Measurements from ENCODE around the gene ASIC4. TPM values are rescaled to one million over a fixed set of nuclear protein-coding genes. Genes with fewer than 3 reads are reported as not detected.

The ASIC4 gene
- total and polyA plus RNA-seq, 2 of the 13 experiments (the other 11 are each of a cell fraction or from before 2014, with no cell fraction given), result 0.03 TPM; not detected in 1

DNA sequence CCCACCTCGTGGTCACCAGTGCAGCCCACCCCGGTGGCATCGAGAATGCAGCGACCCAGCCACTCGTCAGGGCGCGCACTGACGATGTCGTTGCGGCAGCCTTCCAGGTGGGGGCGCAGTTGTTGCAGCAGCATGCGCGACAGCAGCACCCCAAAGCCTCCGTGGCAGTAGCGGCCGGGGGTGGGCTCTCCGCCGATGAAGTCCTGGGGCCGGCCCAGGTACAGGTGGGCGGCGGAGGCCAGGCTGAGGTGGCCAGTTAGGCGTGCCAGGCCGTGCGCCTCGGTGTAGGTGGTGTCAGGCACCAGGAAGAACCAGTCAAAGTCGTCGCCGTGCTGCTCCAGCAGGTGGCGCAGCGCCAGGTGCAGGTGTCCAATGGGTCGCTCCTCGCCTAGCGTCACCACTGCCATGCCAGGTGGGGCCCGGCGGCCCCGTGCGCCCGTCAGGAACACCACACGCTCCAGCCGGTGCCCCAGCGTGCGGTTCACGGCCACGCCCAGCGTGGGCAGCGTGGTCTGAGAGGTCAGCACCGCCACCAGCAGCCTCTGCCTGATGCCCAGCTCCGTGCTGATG, 27.4 kb downstream of the ASIC4 start (continued):
- TF ChIP-seq THAP8 (CRISPR knock-in tag; IDR thresholded peaks at IDR 0.05; ENCODE audit: borderline replicate concordance), result no peak
- TF ChIP-seq GTF2F1 (IDR thresholded peaks at IDR 0.05; ENCODE audit: low read length), result no peak
- no peak for TF ChIP-seq FOXP1 (IDR thresholded peaks at IDR 0.05)
- TF ChIP-seq FOXP1 (CRISPR knock-in tag; IDR thresholded peaks at IDR 0.05), result no peak
- peak; percentile 96 for TF ChIP-seq ZNF230 (CRISPR knock-in tag; IDR thresholded peaks at IDR 0.05)
- TF ChIP-seq ZNF275 (CRISPR knock-in tag; IDR thresholded peaks at IDR 0.05; ENCODE audit: borderline replicate concordance), result peak; percentile 74; the same call in 1 of the 2 replicates
- no peak for TF ChIP-seq JDP2 (CRISPR knock-in tag; IDR thresholded peaks at IDR 0.05; ENCODE audit: borderline replicate concordance)
- no peak for TF ChIP-seq SIN3B (IDR thresholded peaks at IDR 0.05; ENCODE audit: low read length)
- no peak for TF ChIP-seq ZNF549 (CRISPR knock-in tag; IDR thresholded peaks at IDR 0.05)
- peak; percentile 50; the same call in 1 of the 2 replicates for TF ChIP-seq HMGXB3 (CRISPR knock-in tag; IDR thresholded peaks at IDR 0.05; ENCODE audit: borderline replicate concordance)
- TF ChIP-seq HHEX (CRISPR knock-in tag; IDR thresholded peaks at IDR 0.05), result no peak; the same call in 1 of the 2 replicates
- TF ChIP-seq ZNF713 (CRISPR knock-in tag; IDR thresholded peaks at IDR 0.05), result no peak
- TF ChIP-seq, protein P1, sequence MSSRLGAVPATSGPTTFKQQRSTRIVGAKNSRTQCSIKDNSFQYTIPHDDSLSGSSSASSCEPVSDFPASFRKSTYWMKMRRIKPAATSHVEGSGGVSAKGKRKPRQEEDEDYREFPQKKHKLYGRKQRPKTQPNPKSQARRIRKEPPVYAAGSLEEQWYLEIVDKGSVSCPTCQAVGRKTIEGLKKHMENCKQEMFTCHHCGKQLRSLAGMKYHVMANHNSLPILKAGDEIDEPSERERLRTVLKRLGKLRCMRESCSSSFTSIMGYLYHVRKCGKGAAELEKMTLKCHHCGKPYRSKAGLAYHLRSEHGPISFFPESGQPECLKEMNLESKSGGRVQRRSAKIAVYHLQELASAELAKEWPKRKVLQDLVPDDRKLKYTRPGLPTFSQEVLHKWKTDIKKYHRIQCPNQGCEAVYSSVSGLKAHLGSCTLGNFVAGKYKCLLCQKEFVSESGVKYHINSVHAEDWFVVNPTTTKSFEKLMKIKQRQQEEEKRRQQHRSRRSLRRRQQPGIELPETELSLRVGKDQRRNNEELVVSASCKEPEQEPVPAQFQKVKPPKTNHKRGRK (CRISPR knock-in tag; IDR thresholded peaks at IDR 0.05), result no peak
- TF ChIP-seq SMARCE1 (IDR thresholded peaks at IDR 0.05; ENCODE audit: borderline replicate concordance), result no peak
- TF ChIP-seq ZNF136 (CRISPR knock-in tag; IDR thresholded peaks at IDR 0.05; ENCODE audit: low read depth), result no peak
- peak; percentile 77; the same call in 1 of the 2 replicates for TF ChIP-seq MTF2 (CRISPR knock-in tag; IDR thresholded peaks at IDR 0.05; ENCODE audit: borderline replicate concordance)
- TF ChIP-seq IRF2 (CRISPR knock-in tag; IDR thresholded peaks at IDR 0.05), result peak; percentile 73; the same call in 1 of the 2 replicates
- TF ChIP-seq GMEB2 (CRISPR knock-in tag; IDR thresholded peaks at IDR 0.05; ENCODE audit: low read depth), result no peak
- peak; percentile 63; the same call in 1 of the 2 replicates for TF ChIP-seq KAT8 (CRISPR knock-in tag; IDR thresholded peaks at IDR 0.05)
- TF ChIP-seq, protein P2, sequence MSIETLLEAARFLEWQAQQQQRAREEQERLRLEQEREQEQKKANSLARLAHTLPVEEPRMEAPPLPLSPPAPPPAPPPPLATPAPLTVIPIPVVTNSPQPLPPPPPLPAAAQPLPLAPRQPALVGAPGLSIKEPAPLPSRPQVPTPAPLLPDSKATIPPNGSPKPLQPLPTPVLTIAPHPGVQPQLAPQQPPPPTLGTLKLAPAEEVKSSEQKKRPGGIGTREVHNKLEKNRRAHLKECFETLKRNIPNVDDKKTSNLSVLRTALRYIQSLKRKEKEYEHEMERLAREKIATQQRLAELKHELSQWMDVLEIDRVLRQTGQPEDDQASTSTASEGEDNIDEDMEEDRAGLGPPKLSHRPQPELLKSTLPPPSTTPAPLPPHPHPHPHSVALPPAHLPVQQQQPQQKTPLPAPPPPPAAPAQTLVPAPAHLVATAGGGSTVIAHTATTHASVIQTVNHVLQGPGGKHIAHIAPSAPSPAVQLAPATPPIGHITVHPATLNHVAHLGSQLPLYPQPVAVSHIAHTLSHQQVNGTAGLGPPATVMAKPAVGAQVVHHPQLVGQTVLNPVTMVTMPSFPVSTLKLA (IDR thresholded peaks at IDR 0.05), result peak; percentile 53; the same call in 1 of the 2 replicates

Measured in HepG2 (cell line).